ENCODE measurements around the gene EYA4.

The EYA4 gene

DNA sequence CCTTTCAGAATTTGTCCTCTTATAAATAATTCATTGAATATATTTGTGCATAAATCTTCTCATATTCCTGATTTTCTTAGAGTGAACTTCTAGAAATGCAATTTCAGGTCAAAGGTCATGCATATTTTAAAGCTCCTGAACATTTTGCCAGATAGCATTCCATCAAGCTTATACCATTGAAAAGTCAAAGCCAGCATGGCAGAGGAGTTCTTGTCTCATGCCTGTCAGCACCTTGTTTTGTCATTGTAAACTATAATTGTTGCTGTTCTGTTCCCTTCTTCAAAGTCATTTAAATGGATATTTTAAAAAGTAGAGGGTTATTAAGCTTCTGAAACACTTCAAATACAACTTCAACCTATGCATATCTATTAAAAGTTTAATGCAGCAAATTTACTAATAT lies 170.6 kb downstream of the EYA4 start:
- TF ChIP-seq EZH2phosphoT487 (conservative IDR thresholded peaks at IDR 0.05; ENCODE audit: low read length), result no peak
- TF ChIP-seq, protein P1, sequence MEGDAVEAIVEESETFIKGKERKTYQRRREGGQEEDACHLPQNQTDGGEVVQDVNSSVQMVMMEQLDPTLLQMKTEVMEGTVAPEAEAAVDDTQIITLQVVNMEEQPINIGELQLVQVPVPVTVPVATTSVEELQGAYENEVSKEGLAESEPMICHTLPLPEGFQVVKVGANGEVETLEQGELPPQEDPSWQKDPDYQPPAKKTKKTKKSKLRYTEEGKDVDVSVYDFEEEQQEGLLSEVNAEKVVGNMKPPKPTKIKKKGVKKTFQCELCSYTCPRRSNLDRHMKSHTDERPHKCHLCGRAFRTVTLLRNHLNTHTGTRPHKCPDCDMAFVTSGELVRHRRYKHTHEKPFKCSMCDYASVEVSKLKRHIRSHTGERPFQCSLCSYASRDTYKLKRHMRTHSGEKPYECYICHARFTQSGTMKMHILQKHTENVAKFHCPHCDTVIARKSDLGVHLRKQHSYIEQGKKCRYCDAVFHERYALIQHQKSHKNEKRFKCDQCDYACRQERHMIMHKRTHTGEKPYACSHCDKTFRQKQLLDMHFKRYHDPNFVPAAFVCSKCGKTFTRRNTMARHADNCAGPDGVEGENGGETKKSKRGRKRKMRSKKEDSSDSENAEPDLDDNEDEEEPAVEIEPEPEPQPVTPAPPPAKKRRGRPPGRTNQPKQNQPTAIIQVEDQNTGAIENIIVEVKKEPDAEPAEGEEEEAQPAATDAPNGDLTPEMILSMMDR (IDR thresholded peaks at IDR 0.05; ENCODE audit: insufficient read depth, low read length, poor library complexity, severe bottlenecking), result no peak
- no peak overlapping the region for H3K27ac ChIP-seq (ENCODE audit: low read depth, low read length)
- no peaks in the 10 kb centered on the region for H3K27me3 ChIP-seq (ENCODE audit: low read length)
- H3K4me3 ChIP-seq (ENCODE audit: insufficient read depth, low read length, poor library complexity, severe bottlenecking), result no peak overlapping the region
- no peaks in the 10 kb centered on the region for H3K9me2 ChIP-seq (replicated peaks; ENCODE audit: insufficient read depth, low read length)
- no peaks in the 10 kb centered on the region for H3K9me3 ChIP-seq (ENCODE audit: insufficient read depth, low read length)
- no peak overlapping the region for H3K9ac ChIP-seq (ENCODE audit: low read length)
- no peaks in the 10 kb centered on the region for H3K36me3 ChIP-seq (ENCODE audit: low read length)
- H2AFZ ChIP-seq (ENCODE audit: low read depth, low read length, severe bottlenecking), result no peak overlapping the region
- no peaks in the 10 kb centered on the region for H3K79me2 ChIP-seq (ENCODE audit: insufficient read depth, low read length)
- no peaks in the 10 kb centered on the region for H3F3A ChIP-seq (ENCODE audit: insufficient read depth)
- H4K20me1 ChIP-seq (ENCODE audit: low read depth, low read length), result no peaks in the 10 kb centered on the region
- no peak overlapping the region for H3K4me2 ChIP-seq (ENCODE audit: low read depth, low read length, poor library complexity, severe bottlenecking)

DNA sequence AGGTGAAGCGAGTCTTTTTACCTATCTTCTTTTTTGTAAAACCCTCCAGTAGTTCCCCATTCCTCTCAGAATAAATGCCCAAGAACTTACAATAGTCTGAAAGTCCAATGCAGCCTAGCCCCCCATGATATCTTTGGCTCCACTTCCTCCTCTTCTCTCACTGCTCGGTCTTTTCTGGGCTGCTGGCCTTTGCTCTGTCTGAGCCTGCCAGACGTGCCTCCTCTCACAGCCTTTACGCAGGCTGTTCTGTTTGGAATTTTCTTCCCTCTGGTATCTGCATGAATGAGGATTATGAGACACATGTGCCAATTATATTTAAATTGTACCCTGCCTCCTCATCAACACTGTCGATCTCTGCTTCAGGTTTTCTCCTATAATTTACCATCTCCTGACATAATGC lies 174.1 kb downstream of the EYA4 start:
- H3F3A ChIP-seq (ENCODE audit: insufficient read depth), result no peaks in the 10 kb centered on the region
- no peak overlapping the region for H3K27ac ChIP-seq (ENCODE audit: low read depth, low read length)
- H3K9me3 ChIP-seq (ENCODE audit: insufficient read depth, low read length), result no peaks in the 10 kb centered on the region
- no peaks in the 10 kb centered on the region for H3K79me2 ChIP-seq (ENCODE audit: insufficient read depth, low read length)
- H2AFZ ChIP-seq (ENCODE audit: low read depth, low read length, severe bottlenecking), result no peak overlapping the region
- no peak overlapping the region for H3K4me2 ChIP-seq (ENCODE audit: low read depth, low read length, poor library complexity, severe bottlenecking)
- no peaks in the 10 kb centered on the region for H3K27me3 ChIP-seq (ENCODE audit: low read length)
- no peaks in the 10 kb centered on the region for H3K36me3 ChIP-seq (ENCODE audit: low read length)
- H3K4me3 ChIP-seq (ENCODE audit: insufficient read depth, low read length, poor library complexity, severe bottlenecking), result no peak overlapping the region
- H4K20me1 ChIP-seq (ENCODE audit: low read depth, low read length), result no peaks in the 10 kb centered on the region
- H3K9me2 ChIP-seq (replicated peaks; ENCODE audit: insufficient read depth, low read length), result no peaks in the 10 kb centered on the region
- no peak for TF ChIP-seq EZH2phosphoT487 (conservative IDR thresholded peaks at IDR 0.05; ENCODE audit: low read length)
- TF ChIP-seq, protein P1 (IDR thresholded peaks at IDR 0.05; ENCODE audit: insufficient read depth, low read length, poor library complexity, severe bottlenecking), result no peak
- no peak overlapping the region for H3K9ac ChIP-seq (ENCODE audit: low read length)

DNA sequence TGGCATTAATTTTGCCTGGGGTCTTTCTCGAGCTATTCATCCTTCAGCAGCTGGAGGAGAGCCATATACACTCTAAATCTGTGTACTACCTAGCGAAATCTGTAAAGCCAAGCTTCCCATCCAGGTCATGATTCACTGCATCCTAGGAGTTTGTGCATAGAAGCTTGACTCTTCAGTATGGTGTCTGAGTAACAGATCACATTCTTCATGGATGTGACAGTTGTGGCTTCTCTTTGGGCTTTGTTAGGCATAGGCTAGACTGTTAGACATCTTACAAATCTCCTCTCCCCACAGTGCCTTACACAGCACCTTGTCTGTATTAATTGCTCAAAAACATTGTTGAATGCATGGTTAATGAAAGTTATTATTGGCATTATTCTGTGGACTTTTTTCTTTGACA lies 177.0 kb downstream of the EYA4 start:
- H3K9me3 ChIP-seq (ENCODE audit: insufficient read depth, low read length), result no peaks in the 10 kb centered on the region
- H3K27ac ChIP-seq (ENCODE audit: low read depth, low read length), result no peak overlapping the region
- no peak for TF ChIP-seq EZH2phosphoT487 (conservative IDR thresholded peaks at IDR 0.05; ENCODE audit: low read length)
- TF ChIP-seq, protein P1 (IDR thresholded peaks at IDR 0.05; ENCODE audit: insufficient read depth, low read length, poor library complexity, severe bottlenecking), result no peak
- H3K27me3 ChIP-seq (ENCODE audit: low read length), result no peaks in the 10 kb centered on the region
- H3K9me2 ChIP-seq (replicated peaks; ENCODE audit: insufficient read depth, low read length), result no peaks in the 10 kb centered on the region
- H3K4me3 ChIP-seq (ENCODE audit: insufficient read depth, low read length, poor library complexity, severe bottlenecking), result no peak overlapping the region
- no peaks in the 10 kb centered on the region for H3K79me2 ChIP-seq (ENCODE audit: insufficient read depth, low read length)
- H4K20me1 ChIP-seq (ENCODE audit: low read depth, low read length), result no peaks in the 10 kb centered on the region
- no peak overlapping the region for H3K9ac ChIP-seq (ENCODE audit: low read length)
- no peaks in the 10 kb centered on the region for H3F3A ChIP-seq (ENCODE audit: insufficient read depth)
- H3K4me2 ChIP-seq (ENCODE audit: low read depth, low read length, poor library complexity, severe bottlenecking), result no peak overlapping the region
- H2AFZ ChIP-seq (ENCODE audit: low read depth, low read length, severe bottlenecking), result no peak overlapping the region
- no peaks in the 10 kb centered on the region for H3K36me3 ChIP-seq (ENCODE audit: low read length)

Data from SU-DHL-6 (cell line).